OCI-M1 (cell line): ENCODE measurements around the gene NCAN.

ENCODE experiments used
- DNase-seq: peaks from one replicate; lab custom pipeline; 2025; lab: John Stamatoyannopoulos, UW

NCAN gene

DNA sequence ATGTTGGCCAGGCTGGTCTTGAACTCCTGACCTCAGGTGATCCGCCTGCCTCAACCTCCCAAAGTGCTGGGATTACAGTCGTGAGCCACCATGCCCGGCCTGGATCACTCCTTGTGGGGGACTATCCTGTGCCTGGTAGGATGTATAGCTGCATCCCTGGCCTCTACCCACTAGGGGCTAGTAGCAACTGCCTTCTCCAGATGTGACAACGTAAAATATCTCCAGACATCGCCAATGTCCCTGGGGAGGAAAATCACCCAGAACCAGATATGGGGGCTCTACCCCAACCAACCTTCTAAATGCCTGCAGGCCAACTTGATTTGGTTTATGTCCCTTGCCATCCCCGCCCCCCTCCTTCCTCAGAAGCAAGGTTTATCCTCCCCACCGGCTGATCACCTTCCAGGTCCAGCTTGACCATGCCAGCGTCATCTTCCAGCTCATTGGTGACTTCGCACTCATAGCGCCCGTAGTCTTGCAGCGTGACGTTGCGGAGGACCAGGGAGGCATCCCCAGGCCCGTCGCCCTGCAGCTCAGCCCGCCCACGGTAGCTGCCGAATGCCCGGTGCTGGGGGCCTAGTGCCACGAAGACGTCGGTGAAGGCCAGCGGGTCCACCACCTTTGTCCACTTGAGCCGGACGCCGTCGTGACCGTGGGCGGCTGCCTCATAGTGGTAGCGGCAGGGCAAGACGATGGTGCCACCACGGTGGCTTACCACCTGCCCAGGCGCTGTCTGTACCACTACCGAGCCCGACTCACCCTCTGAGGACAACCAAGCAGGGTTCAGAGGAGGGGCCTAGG, 48.9 kb downstream of the NCAN start:
- DNase-seq: no peak

DNA sequence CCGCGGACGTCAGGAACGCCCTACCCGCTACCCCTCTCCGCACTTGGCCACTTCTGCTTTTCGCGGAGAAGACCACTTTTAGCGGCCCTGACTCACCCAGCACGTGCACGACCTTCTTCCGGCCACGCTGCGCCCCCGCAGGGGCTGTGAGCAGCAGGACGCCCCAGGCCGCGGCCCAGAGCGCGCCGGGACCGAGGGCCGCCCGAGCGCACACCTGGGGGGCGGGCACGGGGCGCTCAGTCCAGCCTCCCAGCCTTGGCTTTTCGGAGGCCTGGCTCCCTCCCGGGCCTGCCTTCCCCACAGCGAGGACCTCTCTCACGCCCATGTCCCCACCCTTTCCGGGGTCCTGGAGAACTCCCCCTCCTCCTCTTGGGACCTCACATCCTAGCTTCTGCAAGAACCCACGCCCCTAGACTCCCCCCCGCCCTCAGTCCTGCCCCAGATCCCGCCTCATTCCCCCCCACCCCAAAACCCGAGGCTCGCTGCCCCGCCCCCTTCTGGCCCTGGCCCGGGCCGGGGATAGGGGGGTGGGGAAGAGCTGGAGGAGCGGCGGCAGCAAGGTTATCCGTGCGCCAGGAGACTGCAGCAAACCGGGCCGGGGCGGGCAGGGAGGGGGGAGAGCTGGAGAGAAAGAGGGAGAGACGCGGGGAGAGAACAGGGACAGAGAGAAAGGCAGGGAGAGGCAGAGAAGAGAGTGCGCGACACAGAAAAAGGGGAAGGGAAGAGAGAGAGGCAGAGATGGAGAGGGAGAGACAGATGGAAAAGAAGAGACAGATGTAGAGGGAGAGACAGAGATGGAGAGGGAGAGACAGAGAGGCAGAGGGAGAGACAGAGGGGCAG, 49.8 kb downstream of the NCAN start:
- DNase-seq: peak; percentile 78

DNA sequence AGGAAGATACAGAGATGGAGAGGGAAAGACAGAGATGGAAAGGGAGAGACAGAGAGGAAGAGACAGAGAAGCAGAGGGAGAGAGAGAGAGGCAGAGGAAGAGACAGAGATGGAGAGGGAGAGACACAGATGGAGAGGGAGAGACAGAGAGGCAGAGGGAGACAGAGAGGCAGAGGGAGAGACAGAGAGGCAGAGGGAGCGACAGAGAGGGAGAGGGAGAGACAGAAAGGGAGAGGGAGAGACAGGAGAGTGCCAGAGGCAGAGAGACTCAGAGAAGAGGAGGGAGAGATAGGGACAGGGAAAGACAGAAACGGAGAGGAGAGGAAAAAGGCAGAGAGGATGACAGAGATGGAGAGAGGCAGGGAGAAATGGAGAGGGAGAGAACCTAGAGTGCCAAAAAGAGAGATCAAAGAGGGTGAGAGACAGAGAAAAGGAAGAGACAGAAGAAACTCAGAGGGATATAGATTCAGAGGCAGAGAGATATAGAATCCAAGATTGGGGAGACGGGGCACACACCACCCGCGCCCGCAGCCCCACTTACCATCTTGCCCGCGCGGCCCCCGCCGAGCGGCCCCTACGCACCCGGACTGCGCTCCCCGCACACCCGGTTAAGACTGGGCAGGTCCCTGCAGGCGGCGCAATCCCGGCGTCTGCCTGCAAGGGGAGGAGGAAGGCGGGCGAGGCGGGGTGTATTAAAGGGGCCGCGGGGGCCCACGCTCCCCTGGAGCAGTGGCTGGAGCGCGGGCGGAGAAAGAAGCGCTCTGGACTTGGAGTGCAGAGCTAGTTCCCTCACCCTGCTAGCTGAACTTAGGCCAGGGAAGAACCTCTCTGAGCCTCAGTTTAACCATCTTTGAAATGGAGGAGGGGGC, 50.7 kb downstream of the NCAN start:
- no peak for DNase-seq

DNA sequence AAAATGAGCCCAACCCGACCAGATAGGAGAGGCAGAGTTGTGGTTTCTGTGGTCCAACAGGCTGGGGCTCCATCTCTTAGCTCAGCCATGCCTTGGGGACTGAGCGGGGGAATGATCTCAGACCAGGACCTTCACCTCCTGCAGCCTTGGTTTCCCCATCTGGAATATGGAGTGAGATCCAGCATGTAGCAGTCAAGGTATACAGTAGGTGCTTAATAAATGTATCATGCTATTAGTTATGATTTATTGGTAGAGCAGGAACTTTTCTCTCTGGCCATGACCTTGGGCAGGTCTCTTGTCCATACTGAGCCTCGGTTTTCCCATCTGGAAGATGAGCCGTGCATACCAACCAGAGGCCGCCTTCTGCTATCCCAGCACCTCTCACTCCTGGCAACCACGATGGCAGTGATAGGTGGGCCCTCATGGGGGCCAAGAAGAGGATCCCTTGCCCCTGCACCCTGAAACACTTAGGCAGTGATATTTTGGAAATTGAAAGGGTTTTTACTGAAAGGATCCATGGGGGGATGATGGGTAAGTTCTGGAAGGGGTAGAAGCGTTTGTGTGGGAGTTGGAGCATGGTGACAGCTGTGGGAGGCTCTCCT, 52.2 kb downstream of the NCAN start:
- no peak for DNase-seq

DNA sequence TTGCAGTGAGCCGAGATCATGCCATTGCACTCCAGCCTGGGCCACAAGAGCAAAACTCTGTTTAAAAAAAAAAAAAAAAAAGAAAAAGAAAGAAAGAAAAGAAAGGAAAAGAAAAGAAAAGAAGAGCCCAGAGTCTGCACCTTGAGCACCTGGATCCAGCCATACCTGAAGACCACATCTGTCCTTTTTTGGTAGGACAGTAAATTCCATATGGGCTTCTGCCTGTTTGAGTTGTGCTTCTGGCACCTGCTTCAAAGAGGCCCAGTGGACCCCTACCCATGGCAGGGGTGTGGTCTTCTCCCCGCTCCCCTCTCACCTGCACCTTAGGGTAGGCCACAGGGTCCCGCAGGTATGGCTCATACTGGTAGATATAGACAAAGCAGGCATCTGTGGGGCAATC, 55.5 kb downstream of the NCAN start:
- no peak for DNase-seq

DNA sequence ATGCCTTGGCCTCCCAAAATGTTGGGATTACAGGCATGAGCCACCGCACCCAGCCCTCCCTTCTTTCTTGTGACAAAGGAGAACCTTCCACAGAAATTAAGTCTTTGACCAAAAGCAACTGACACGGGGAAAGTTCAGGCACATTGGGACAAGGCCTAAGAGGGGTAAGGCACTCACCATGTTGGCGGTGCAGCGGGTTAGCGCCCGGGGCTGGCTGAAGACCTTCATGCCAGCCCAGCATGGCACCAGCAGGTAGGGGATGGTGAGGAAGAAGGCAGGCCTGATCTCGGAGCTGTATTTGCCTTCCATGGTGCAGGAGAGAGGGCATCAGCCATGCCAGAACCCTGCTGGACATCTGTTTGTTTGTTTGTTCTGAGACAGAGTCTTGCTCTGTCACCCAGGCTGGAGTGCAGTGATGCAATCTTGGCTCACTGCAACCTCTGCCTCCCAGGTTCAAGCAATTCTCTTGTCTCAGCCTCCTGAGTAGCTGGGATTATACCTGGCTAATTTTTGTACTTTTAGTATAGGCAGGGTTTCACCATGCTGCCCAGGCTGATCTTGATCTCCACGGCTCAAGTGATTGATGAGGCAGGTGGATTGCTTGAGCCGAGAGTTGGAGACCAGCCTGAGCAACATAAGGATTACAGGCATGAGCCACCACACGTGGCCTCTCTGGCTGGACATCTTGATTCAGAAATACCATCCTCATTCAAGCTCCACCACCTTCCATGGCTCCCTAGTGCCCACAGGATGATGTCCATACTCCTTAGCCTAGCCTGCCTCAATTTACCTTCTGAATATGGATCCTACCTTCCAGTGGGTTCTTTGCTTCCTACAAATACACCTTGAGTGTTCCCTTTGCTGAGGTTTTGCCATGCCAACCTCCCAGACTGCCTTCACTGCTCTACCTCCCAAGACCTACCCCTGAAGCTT, 57.0 kb downstream of the NCAN start:
- no peak for DNase-seq

DNA sequence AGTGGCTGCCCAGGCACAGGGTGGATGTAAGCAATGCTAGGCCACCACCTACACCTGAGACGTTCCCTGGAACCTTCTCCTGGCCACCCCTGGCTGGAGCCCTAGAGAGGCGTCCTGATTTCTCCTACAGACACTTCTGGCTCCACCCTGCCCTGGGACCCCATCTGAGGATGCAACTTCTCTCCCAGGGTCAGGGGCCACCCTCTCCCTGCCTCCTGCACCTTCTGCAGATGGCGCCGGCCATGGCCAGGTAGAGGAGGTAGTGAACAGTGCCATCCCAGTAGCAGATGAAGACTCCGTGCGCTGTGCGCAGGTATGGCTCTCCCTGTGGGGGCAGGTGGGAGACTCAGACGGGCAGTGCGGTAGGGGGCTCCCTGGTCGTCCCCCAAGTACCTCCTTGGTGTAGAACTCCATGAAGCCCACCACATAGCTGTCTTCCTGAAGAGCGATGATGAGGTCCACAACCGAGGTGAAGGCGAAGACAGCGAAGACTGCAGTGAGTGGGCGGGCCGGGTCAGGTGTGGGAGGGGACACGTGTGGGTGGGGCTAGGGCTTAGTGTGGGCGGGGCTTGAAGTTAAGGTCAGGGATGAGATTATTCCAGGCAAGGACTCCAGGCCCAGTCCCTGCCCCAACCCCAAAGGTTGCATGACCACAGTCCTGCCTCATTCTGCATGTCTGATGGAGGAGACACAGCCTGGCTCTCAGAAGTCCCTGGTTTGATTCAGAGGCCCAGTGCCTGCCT, 58.4 kb downstream of the NCAN start:
- no peak for DNase-seq

DNA sequence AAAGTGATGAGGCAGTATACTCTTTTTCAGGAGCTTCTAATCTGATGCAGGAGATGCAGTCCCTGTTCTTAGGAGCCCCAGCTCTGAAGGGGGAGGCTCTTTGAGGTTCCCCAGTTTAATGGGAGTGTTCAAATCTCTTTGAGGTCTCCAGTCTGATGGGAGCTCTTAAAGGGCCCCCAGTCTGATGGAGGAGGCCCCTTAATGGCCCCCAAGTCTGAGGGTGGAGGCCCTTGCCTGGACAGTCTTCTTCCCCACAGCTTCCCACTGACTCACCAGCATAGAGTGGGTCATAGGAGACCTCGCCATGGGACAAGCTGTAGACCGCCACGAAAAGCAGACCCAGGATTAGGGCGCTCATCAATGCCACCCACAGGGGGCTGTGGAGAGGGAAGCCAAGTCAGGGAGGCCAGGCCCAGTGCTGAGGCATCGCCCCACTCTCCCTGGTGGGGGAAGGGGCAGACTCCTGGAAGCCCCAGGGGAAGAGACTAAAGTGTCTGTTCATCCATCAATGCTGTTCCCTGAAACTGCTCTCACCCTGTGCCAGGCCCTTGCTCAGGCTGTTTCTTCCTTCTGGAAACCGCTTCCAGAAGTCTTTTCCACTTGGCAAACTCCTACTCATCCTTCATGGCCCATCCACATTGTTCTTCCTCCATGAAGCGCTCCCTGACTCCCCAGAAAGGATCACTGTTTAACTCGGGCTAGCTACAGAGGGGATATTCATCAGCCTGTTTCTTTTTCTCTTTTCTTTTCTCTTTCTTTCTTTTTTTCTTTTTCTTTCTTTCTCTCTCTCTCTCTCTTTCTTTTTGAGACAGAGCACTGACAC, 59.2 kb downstream of the NCAN start:
- no peak for DNase-seq

DNA sequence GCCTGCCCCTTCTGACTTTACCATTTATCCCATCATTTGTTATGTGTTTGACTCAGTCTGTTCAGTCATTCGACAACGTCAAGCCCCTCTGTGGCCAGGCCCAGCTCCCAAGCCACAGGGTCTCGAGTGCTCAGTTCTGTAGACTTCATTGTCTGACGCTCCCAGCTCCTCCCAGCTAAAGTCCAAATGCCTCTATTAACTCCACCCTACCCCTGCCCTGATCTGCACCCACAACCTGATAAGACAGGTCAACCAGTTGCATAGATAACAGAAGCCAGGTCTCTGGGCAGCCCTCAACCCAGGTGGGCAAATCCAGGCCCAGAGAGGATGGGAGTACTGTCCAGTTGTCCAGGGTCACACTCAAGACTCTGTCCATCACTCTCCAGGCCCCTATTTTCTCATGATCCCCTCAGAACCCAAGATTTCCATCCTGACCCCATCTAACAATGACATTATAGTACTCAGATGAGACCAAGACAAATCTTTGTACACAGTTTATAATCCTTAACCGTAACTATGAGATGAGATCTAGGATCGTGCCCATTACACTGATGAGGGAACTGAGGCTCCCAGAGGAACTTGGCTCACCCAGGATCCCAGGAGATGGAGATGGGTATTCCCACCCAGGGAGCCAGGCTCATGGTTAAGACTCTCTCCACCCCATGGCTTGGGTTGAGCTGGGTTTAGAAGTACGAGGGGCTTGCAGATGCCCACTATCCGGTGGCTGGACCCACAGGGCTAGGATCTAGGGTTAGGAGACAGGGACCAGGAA, 60.3 kb downstream of the NCAN start:
- DNase-seq: no peak

DNA sequence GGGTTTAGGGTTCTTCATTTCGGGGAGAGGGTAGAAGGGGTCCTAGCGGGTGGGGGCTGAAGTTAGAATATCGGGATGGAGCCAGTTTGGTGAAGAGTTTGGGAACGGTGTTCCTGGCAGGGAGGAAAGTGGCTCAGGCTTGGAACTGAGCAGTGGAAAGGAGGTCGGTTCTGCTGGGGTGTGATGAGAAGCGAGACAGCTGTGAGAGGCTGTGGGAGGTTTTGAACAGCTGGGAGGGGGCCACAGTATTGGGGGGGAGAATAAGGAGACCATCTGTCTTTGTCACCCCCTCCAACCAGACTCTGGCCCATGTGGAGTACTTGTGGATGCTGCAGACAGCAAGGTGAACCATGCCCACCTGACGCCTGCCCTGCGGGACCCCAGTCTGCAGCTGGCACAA, 62.4 kb downstream of the NCAN start:
- DNase-seq: no peak

DNA sequence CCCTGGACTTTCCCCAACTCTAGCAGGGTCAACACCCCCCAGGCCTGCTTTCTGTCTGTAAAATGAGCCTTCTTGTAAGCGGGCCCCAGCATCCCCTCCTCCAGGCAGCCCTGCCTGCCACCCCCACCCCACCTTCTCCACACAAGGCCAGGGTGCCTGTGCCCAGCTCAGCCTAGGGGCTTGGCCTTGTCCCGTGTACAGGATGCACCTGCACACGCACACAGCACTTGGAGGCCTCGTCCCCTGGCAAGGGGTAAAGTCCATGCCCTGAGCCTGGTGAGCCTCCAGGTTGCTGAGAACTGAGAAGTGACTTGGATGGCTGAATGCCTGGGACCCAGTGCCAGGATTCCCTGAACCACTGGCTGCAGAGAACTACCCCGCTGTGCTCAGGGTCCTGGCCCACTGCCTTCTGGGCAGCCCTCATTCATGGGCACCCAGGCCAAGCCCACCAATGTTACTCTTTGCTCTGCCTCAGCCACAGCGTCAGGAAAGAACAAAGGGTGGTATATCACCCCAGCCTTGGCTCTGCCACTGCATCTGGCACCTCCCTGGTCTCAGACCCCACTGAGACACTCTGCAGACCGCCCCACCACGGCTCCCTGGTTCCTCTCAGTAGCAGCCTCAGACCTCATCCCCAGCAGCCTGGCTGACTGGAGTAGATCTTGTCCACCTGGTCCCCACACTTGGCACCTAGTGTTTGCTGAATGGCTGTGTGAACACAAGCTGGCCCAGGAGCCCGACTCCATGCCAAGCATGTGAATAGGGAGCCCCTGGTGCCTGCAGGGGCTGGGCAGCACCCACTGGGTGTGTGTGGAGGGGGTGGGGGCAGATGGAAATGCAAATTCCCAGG, 63.2 kb downstream of the NCAN start:
- no peak for DNase-seq

DNA sequence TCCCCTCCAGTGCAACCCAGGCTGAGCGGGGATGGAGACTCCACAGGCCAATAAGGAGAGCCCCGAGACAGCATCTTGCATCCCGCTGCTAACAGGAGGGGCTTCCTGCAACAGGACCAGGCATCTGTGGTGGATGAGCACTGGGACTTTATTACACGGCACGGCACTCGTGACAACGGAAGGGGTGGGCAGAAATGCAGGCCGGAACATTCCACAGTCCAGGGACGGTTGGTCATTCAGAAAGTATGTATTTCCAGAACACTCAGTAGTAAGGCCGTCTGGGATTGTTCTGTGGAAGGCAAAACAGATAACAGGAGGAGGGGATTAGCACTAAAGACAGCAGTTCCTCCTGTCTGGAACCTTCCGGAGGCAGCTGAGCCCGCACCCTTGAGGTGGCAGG, 64.6 kb downstream of the NCAN start:
- no peak for DNase-seq

DNA sequence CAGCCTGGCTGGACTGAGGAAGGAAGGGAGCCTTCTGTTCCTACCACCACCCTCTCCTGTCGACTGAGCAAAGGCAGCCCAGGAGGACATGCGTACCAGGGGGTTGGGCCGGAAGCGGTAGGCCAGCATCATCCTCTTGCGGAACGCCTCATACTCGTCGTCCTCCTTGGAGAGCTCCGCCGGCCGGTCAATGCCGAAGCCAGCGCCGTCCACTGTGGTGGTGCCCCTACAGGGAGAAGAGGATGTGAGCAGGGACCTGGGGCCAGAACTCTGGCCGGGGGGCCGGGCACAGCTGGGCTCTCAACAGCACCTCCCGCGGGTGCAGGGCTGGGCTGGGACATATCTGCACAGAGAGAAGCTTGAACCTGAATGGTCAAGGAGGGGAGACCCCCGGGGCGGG, 65.1 kb downstream of the NCAN start:
- DNase-seq: no peak

DNA sequence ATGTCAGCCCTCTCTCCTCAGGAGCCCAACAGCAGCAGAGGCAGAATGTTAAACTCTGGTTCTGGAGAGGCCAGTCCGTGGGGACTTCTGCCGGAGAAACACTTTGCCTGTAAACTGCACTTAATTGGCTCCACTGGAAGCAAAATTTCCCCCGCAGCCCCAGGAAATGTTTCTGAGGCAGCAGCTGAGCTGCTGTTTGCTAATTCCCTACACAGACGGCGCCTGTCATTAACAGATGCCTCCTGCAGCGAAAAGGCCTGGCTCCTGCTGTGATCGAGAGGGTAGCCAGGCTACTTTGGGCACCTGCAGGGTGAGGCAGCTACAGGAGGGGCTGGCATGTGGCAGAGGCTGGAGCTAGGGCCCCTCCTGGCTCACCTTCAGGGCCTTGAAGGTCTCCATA, 66.6 kb downstream of the NCAN start:
- no peak for DNase-seq

DNA sequence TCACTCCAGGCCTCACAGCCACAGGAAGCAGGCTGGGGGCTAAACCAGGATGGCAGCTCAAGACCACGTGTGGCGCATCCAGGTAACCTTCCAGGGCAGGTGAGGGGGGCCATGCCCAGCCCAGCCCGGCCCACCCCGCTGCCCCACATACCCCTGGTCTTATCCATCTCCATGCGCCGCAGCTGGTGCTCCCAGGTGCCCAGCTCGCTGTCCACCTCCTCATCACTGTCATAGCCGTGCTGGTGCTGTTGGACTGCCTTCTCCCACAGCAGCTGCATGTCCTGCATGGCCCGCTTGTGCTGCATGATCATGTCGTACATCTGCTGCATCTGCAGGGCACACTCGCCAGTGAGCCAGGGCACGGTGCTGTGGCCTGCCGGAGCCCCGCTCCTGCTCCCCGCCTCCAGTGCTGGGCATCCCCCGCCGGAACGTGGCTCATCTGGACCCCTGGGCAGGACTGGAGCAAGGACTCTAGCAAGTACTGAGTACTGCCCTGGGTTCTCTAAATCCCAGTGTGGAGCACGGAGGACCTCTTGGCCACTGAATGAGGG, 67.4 kb downstream of the NCAN start:
- no peak for DNase-seq

DNA sequence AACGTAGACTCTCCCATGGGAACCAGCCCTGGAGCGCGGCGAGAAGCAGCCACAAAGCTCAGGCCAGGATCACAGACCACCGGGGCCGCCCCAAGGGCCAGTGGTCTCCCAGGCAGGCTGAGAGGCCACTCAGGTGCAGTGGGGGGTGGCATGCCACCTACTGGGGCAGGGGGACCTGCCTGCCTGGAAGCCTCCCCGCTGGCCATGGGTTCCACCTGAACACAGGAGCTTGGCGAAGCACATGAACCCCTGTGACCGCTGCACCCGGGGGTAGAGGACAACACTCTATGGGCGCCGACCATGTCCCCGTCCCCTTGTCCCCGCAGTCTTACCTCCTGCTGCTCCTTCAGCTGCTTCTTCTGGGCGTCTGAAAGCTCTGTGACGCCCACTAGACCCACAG, 68.1 kb downstream of the NCAN start:
- DNase-seq: no peak

DNA sequence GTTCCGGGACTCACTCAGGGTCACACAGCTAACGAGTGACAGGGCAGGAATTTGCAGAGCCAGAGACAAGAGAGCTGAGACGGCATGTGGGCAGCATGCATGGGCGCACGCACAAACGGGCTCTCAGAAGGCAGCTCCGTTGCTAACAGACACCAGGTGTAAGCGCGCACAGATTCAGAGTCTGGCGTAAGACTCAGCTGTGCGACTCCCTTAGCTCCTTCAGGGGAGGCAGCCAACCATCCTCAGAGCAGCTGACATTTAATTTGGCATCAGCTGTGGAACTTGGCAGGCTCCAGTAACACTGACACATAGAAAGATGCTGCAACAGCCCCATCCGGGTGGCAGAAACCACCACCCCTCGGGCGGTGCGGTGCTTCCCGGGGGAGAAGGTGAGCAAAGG, 68.8 kb downstream of the NCAN start:
- DNase-seq: no peak
